H1 (cell line): ENCODE results near the gene DEUP1. TPM values are rescaled to one million over a fixed set of nuclear protein-coding genes. Genes with fewer than 3 reads are reported as not detected.

Experiments
- CTCF ChIA-PET: fragments of 300-600 bp; sonication (Branson Sonifier 250); formaldehyde crosslinking; loops from one replicate; lab custom pipeline; 2021; ENCODE audit not compliant: partially characterized antibody; lab: Charles Lee
- POLR2A ChIA-PET: fragments of 300-600 bp; sonication (Branson Sonifier 250); formaldehyde crosslinking; loops from one replicate; lab custom pipeline; 2021; ENCODE audit warnings: inconsistent platforms; ENCODE audit not compliant: partially characterized antibody; lab: Charles Lee
- DNase-seq, 2 experiments: peaks; one replicate each; pipeline versions ENCODE4 v3.0.0 to v3.0.0-alpha.2; 2010 to 2022; ENCODE audit warnings: low spot score in 2 of 2, low read depth in 1 of 2, mixed read lengths in 1 of 2
- FAIRE-seq: peaks from 2 replicates; lab custom pipeline; 2011; peaks lifted over from hg19 to GRCh38; lab: Jason Lieb, UNC
- H2AFZ ChIP-seq: 2 replicates; pipeline ENCODE4 v1.8.1; 2012; ENCODE audit warnings: low read length, inconsistent platforms
- H2AK5ac ChIP-seq: 2 replicates; pipeline ENCODE4 v1.6.1; 2013; ENCODE audit warnings: low read depth, low read length
- H2BK120ac ChIP-seq: replicated peaks from 2 replicates; pipeline ENCODE3; 2013; ENCODE audit warnings: low read depth, low read length, inconsistent platforms
- H2BK12ac ChIP-seq: 2 replicates; pipeline ENCODE4 v1.6.1; 2013; ENCODE audit warnings: low read depth, low read length
- H2BK15ac ChIP-seq: 2 replicates; pipeline ENCODE4 v1.6.1; 2013; ENCODE audit warnings: low read length
- H2BK20ac ChIP-seq: 2 replicates; pipeline ENCODE4 v1.6.1; 2013; ENCODE audit warnings: low read length
- H2BK5ac ChIP-seq: 2 replicates; pipeline ENCODE4 v1.6.1; 2013; ENCODE audit warnings: low read depth, low read length
- H3K14ac ChIP-seq: 2 replicates; pipeline ENCODE4 v1.6.1; 2013; ENCODE audit warnings: inconsistent platforms; ENCODE audit not compliant: insufficient read length
- H3K18ac ChIP-seq: 2 replicates; pipeline ENCODE4 v1.6.1; 2013; ENCODE audit warnings: low read length; ENCODE audit errors: extremely low read depth
- H3K23ac ChIP-seq: 2 replicates; pipeline ENCODE4 v1.6.1; 2013; ENCODE audit warnings: inconsistent platforms; ENCODE audit not compliant: insufficient read length
- H3K23me2 ChIP-seq: 2 replicates; pipeline ENCODE4 v1.6.1; 2013; ENCODE audit warnings: low read depth, low read length
- H3K27ac ChIP-seq: 2 replicates; pipeline ENCODE4 v1.6.1; 2011; ENCODE audit warnings: low read depth, low read length, inconsistent platforms
- H3K27me3 ChIP-seq, 4 experiments: replicated peaks in 1 of 4; 1 replicate in 1 of 4; 2 replicates in 3 of 4; pipeline versions ENCODE4 v1.6.1 to v1.8.1; 2011 to 2013; ENCODE audit warnings: low read length in 3 of 4, mild to moderate bottlenecking in 3 of 4, inconsistent platforms in 2 of 4, mixed read lengths in 2 of 4, moderate library complexity in 1 of 4; ENCODE audit not compliant: control insufficient read depth in 3 of 4, insufficient read depth in 3 of 4; ENCODE audit errors: extremely low read depth in 1 of 4
- H3K36me3 ChIP-seq, 4 experiments: 2 replicates each; pipeline versions ENCODE4 v1.6.1 to v1.8.1; 2011 to 2013; ENCODE audit warnings: mild to moderate bottlenecking in 4 of 4, low read length in 3 of 4, moderate library complexity in 2 of 4, control low read depth in 1 of 4, inconsistent platforms in 1 of 4; ENCODE audit not compliant: insufficient read depth in 4 of 4, control insufficient read depth in 2 of 4
- H3K4ac ChIP-seq: replicated peaks from 2 replicates; pipeline ENCODE3; 2013; ENCODE audit warnings: low read length, low read depth, mixed read lengths, inconsistent platforms; ENCODE audit not compliant: insufficient read length
- H3K4me1 ChIP-seq, 4 experiments: replicated peaks in 1 of 4; 1 replicate in 1 of 4; 2 replicates in 3 of 4; pipeline versions ENCODE4 v1.6.1 to v1.8.1; 2011 to 2013; ENCODE audit warnings: low read length in 3 of 4, inconsistent platforms in 2 of 4, mixed read lengths in 1 of 4; ENCODE audit not compliant: insufficient read depth in 4 of 4, control insufficient read depth in 3 of 4
- H3K4me2 ChIP-seq, 2 experiments: 2 replicates each; pipeline versions ENCODE4 v1.6.1 to v1.8.1; 2011 to 2013; ENCODE audit warnings: low read depth in 2 of 2, low read length in 2 of 2, control low read depth in 1 of 2, inconsistent platforms in 1 of 2, mild to moderate bottlenecking in 1 of 2; ENCODE audit not compliant: insufficient read depth in 1 of 2
- H3K4me3 ChIP-seq, 4 experiments: fragments of 200-600, 300-600 bp in 1 of 4; sonication (generic), shearing (Covaris generic), sonication (Bioruptor Twin) in 1 of 4; 2 replicates each; pipeline versions ENCODE4 v1.5.1 to v1.8.1; 2011 to 2016; ENCODE audit warnings: low read length in 4 of 4, low read depth in 3 of 4, control low read depth in 2 of 4, inconsistent platforms in 2 of 4, mild to moderate bottlenecking in 2 of 4, mixed read lengths in 1 of 4, moderate library complexity in 1 of 4; ENCODE audit not compliant: insufficient read depth in 2 of 4; ENCODE audit errors: extremely low read depth in 1 of 4
- H3K56ac ChIP-seq: replicated peaks from 2 replicates; pipeline ENCODE3; 2013; ENCODE audit warnings: low read depth, mild to moderate bottlenecking, mixed read lengths, low read length, inconsistent platforms; ENCODE audit not compliant: insufficient read length
- H3K79me1 ChIP-seq: 2 replicates; pipeline ENCODE4 v1.6.1; 2013; ENCODE audit warnings: low read depth, low read length, control low read depth
- H3K79me2 ChIP-seq, 2 experiments: 2 replicates each; pipeline versions ENCODE4 v1.6.1 to v1.8.1; 2012 to 2013; ENCODE audit warnings: low read length in 2 of 2, mild to moderate bottlenecking in 2 of 2, inconsistent platforms in 1 of 2; ENCODE audit not compliant: insufficient read depth in 2 of 2, control insufficient read depth in 1 of 2
- H3K9ac ChIP-seq, 4 experiments: replicated peaks in 1 of 4; 1 replicate in 1 of 4; 2 replicates in 3 of 4; pipeline versions ENCODE4 v1.6.1 to v1.8.1; 2011 to 2013; ENCODE audit warnings: low read depth in 3 of 4, low read length in 3 of 4, control low read depth in 2 of 4, mild to moderate bottlenecking in 2 of 4, moderate library complexity in 2 of 4, inconsistent platforms in 1 of 4; ENCODE audit errors: extremely low read depth in 1 of 4
- H3K9me3 ChIP-seq, 2 experiments: 2 replicates each; pipeline versions ENCODE4 v1.6.1 to v1.8.1; 2012 to 2013; ENCODE audit warnings: mild to moderate bottlenecking in 2 of 2, moderate library complexity in 2 of 2, control low read depth in 1 of 2, inconsistent platforms in 1 of 2, low read depth in 1 of 2, low read length in 1 of 2, mixed read lengths in 1 of 2; ENCODE audit not compliant: insufficient read depth in 2 of 2
- H4K20me1 ChIP-seq, 2 experiments: replicated peaks in 1 of 2; 2 replicates each; pipeline versions ENCODE3 to v1.8.1; 2011 to 2013; ENCODE audit warnings: inconsistent platforms in 2 of 2, low read length in 2 of 2, mild to moderate bottlenecking in 1 of 2; ENCODE audit not compliant: insufficient read depth in 2 of 2, control insufficient read depth in 1 of 2
- H4K5ac ChIP-seq: 2 replicates; pipeline ENCODE4 v1.6.1; 2013; ENCODE audit warnings: low read length, low read depth, mixed read lengths, inconsistent platforms; ENCODE audit not compliant: insufficient read length
- H4K8ac ChIP-seq: 2 replicates; pipeline ENCODE4 v1.8.0; 2013; ENCODE audit warnings: mild to moderate bottlenecking, moderate library complexity, low read length, inconsistent platforms; ENCODE audit not compliant: insufficient read depth; ENCODE audit errors: extremely low read depth
- H4K91ac ChIP-seq: replicated peaks from 2 replicates; pipeline ENCODE3; 2013; ENCODE audit warnings: low read length, mixed read lengths, inconsistent platforms; ENCODE audit not compliant: insufficient read length
- ATF2 ChIP-seq: IDR thresholded peaks from 2 replicates; pipeline ENCODE4 v1.6.1; 2012; ENCODE audit warnings: low read length, inconsistent platforms
- CREB1 ChIP-seq: IDR thresholded peaks from 2 replicates; pipeline ENCODE4 v1.6.1; 2012; ENCODE audit warnings: inconsistent platforms
- CTCF ChIP-seq, 3 experiments: IDR thresholded peaks; 1 replicate in 2 of 3; 2 replicates in 1 of 3; pipeline versions ENCODE4 v1.5.1 to v1.6.1; 2011; ENCODE audit warnings: low read length in 3 of 3, mild to moderate bottlenecking in 3 of 3, inconsistent platforms in 2 of 3, low read depth in 1 of 3, moderate library complexity in 1 of 3; ENCODE audit not compliant: insufficient read depth in 1 of 3; ENCODE audit errors: control extremely low read depth in 1 of 3
- EP300 ChIP-seq, 2 experiments: IDR thresholded peaks; 1 replicate in 1 of 2; 2 replicates in 1 of 2; pipeline ENCODE4 v1.6.1; 2011 to 2012; ENCODE audit warnings: low read depth in 2 of 2, low read length in 2 of 2, mild to moderate bottlenecking in 2 of 2, borderline replicate concordance in 1 of 2, inconsistent platforms in 1 of 2, moderate library complexity in 1 of 2
- JUN ChIP-seq: IDR thresholded peaks from 2 replicates; pipeline ENCODE4 v1.6.1; 2011; ENCODE audit warnings: low read depth, mild to moderate bottlenecking, improper control_type of control experiment, low read length
- KDM4A ChIP-seq: IDR thresholded peaks from one replicate; pipeline ENCODE4 v1.7.1; 2012; ENCODE audit warnings: low read depth, mild to moderate bottlenecking, moderate library complexity, low read length, inconsistent platforms; ENCODE audit not compliant: severe bottlenecking
- KDM5A ChIP-seq: fragments of 200-600 bp; IDR thresholded peaks from 2 replicates; pipeline ENCODE4 v1.7.1; 2012; ENCODE audit warnings: mild to moderate bottlenecking, low read length, inconsistent platforms, mixed read lengths
- SIN3A ChIP-seq, 2 experiments: IDR thresholded peaks in 1 of 2; conservative IDR thresholded peaks in 1 of 2; 2 replicates each; pipeline ENCODE4 v1.6.1; 2011 to 2012; ENCODE audit warnings: low read length in 2 of 2, improper control_type of control experiment in 1 of 2, low read depth in 1 of 2, mild to moderate bottlenecking in 1 of 2
- SP4 ChIP-seq: IDR thresholded peaks from 2 replicates; pipeline ENCODE4 v1.6.1; 2012; ENCODE audit warnings: low read length, inconsistent platforms
- WGBS, 2 experiments: shearing (Covaris generic) in 1 of 2; methylation state at CpG; one replicate each; pipeline versions ENCODE4 v1.1.6 to v1.1.7; 2013 to 2015; ENCODE audit warnings: low lambda C conversion rate in 2 of 2, mixed read lengths in 2 of 2, inconsistent platforms in 1 of 2, low coverage in 1 of 2, missing lambda C conversion rate in 1 of 2; ENCODE audit not compliant: insufficient replicate concordance in 2 of 2, insufficient coverage in 1 of 2, insufficient read length in 1 of 2; ENCODE audit errors: extremely low coverage in 1 of 2, missing lambda C conversion rate in 1 of 2; 5-methylcytosine and 5-hydroxymethylcytosine counted together
- polyA plus RNA-seq, 7 experiments: library from polyadenylated mRNA; depleted of rRNA in 3 of 7; stranded (reverse) in 5 of 7; unstranded in 2 of 7; fragments of >200 nt in 5 of 7; fragments of 200-250 nt in 2 of 7; gene quantifications; 1 replicate in 5 of 7; 2 replicates in 1 of 7; 4 replicates in 1 of 7; pipeline versions ENCODE4 v1.2.1 to v1.2.3, GENCODE V29; 2011 to 2013; ENCODE audit warnings: missing spikeins in 2 of 7, mixed read lengths in 2 of 7
- total RNA-seq: library from RNA; stranded (reverse); fragmentation: NEBNext Ultra II Directional; extraction: Animal tissue kit (Norgen Biotek cat#: 25700); gene quantifications from 2 replicates; pipeline ENCODE4 v1.2.1, GENCODE V29; 2021

Gene DEUP1
- total and polyA plus RNA-seq, 2 of the 8 experiments (the other 6 are each of a cell fraction or from before 2014, with no cell fraction given), result 0.45 TPM; not detected in 1

- no peak overlapping the region for H3K4me3 ChIP-seq
- TF ChIP-seq SIN3A (conservative IDR thresholded peaks at IDR 0.05 in 1 of 2, IDR thresholded peaks at IDR 0.05 in 1 of 2; ENCODE audit: low read depth in 1 of 2, low read length in 2 of 2) (no peak), KDM5A (no peak), ATF2 (no peak), JUN (no peak), EP300 (IDR thresholded peaks at IDR 0.05; ENCODE audit: borderline replicate concordance in 1 of 2, low read depth in 2 of 2, low read length in 2 of 2) (no peak), KDM4A (no peak), CTCF (IDR thresholded peaks at IDR 0.05; ENCODE audit: control extremely low read depth in 1 of 3, insufficient read depth in 1 of 3, low read depth in 1 of 3, low read length in 3 of 3) (no peak), SP4 (no peak), CREB1 (no peak)
Measured at GRCh38 chr11:93322207-93322606, 8.3 kb upstream of the DEUP1 start.

More at GRCh38 chr11:93322207-93322606, 8.3 kb upstream of the DEUP1 start:
- Histone ChIP-seq H2BK12ac (no peak overlapping the region), H3K36me3 (no peaks in the 10 kb centered on the region), H2BK20ac (no peak overlapping the region), H3K56ac (no peak overlapping the region), H3K4ac (no peak overlapping the region), H3K27me3 (no peaks in the 10 kb centered on the region), H3K23me2 (no peaks in the 10 kb centered on the region), H4K5ac (no peak overlapping the region), H3K4me1 (no peaks in the 10 kb centered on the region), H2BK5ac (no peak overlapping the region), H3K9me3 (peaks cover 0 to 4% of the 10 kb centered on the region in 2 experiments; a peak in 1 of 4 replicates), H2AK5ac (no peak overlapping the region), H3K9ac (no peak overlapping the region), H3K14ac (no peak overlapping the region), H3K79me1 (no peaks in the 10 kb centered on the region), H2BK120ac (no peak overlapping the region), H3K18ac (no peak overlapping the region), H2AFZ (no peak overlapping the region), H2BK15ac (no peak overlapping the region), H3K4me2 (no peak overlapping the region), H4K20me1 (no peaks in the 10 kb centered on the region), H4K91ac (no peak overlapping the region), H3K27ac (no peak overlapping the region), H4K8ac (no peak overlapping the region), H3K23ac (no peak overlapping the region), H3K79me2 (no peaks in the 10 kb centered on the region)
- WGBS, 2 experiments, result 92% methylated on average over 2 of the region's 2 CpGs; no CpG with 5 or more reads in 1 of the 2 experiments
- CTCF ChIA-PET, result no interaction called here
- POLR2A ChIA-PET, result no interaction called here
- DNase-seq, result no peak
- no peak for FAIRE-seq
